ENCODE data around the gene CRY1. TPM values are rescaled to one million over a fixed set of nuclear protein-coding genes. Genes with fewer than 3 reads are reported as not detected.
"Not testable (repeated sequence)": the region's sequence is repeated elsewhere in the genome, so short reads cannot be mapped to it uniquely, and the experiment has no call there.

CRY1 gene
- total RNA-seq, 4 donors from 2014 or later = 7.8 to 39.1 (median 10.1) TPM

- TF ChIP-seq, protein P1, sequence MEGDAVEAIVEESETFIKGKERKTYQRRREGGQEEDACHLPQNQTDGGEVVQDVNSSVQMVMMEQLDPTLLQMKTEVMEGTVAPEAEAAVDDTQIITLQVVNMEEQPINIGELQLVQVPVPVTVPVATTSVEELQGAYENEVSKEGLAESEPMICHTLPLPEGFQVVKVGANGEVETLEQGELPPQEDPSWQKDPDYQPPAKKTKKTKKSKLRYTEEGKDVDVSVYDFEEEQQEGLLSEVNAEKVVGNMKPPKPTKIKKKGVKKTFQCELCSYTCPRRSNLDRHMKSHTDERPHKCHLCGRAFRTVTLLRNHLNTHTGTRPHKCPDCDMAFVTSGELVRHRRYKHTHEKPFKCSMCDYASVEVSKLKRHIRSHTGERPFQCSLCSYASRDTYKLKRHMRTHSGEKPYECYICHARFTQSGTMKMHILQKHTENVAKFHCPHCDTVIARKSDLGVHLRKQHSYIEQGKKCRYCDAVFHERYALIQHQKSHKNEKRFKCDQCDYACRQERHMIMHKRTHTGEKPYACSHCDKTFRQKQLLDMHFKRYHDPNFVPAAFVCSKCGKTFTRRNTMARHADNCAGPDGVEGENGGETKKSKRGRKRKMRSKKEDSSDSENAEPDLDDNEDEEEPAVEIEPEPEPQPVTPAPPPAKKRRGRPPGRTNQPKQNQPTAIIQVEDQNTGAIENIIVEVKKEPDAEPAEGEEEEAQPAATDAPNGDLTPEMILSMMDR (IDR thresholded peaks at IDR 0.05) = no peak
- no peak for TF ChIP-seq POLR2A (IDR thresholded peaks at IDR 0.05)
- intact Hi-C loops (cut with DNase I; ENCODE audit: low total_unique reads) = no loop called here
Observed at GRCh38 chr12:107012736-107013425, 80.5 kb downstream of the CRY1 start.

DNA sequence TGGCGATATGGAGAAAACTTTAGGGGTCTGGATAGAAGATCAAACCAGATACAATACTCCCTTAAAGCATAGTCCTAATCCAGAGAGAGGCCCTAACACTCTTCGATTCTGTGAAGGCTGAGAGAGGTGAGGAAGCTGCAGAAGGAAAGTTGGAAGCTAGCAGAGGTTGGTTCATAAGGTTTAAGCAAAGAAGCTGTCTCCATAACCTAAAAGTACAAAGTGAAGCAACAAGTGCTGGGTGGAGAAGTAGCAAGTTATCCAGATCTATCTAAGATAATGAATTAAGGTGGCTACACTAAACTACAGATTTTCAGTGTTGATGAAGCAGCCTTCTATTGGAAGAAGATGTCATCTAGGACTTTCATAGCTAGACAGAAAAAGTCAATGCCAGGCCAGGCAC is 81.8 kb downstream of the CRY1 start:
- 90 to 91% methylated on average over 2 of the region's 2 CpGs for WGBS, 2 donors
- intact Hi-C loops (cut with DNase I; ENCODE audit: low total_unique reads) = no loop called here
- DNase-seq (ENCODE audit: low spot score in 2 of 2) = no peak

More at GRCh38 chr12:107012736-107013425, 80.5 kb downstream of the CRY1 start:
- no peak for DNase-seq (ENCODE audit: low spot score in 2 of 2)
- no peak overlapping the region for H3K4me3 ChIP-seq (ENCODE audit: low read depth, poor library complexity, severe bottlenecking)
- WGBS, 2 donors = 100% methylated on average over 1 of the region's 1 CpG

DNA sequence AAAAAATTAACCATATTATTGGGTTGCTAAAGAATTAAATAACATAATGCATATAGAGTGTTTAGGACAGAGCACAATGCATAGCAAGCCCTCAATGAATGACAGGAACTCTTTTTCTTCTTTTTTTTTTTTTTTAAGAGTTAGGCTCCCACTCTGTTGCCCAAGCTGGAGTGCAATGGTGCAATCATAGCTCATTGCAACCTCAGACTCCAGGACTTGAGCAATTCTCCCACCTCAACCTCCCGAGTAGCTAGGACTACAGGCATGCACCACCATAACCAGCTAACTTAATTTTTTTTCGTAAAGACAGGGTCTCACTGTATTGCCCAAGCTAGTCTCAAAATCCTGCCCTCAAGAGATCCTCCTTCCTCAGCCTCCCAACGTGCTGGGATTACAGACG is 85.9 kb downstream of the CRY1 start:
- DNase-seq (ENCODE audit: low spot score in 2 of 2) = no peak
- intact Hi-C loops (cut with DNase I; ENCODE audit: low total_unique reads) = no loop called here
- TF ChIP-seq POLR2A (IDR thresholded peaks at IDR 0.05) = no peak
- TF ChIP-seq, protein P1 (IDR thresholded peaks at IDR 0.05) = no peak
- WGBS, 2 donors = 93 to 97% methylated on average over 4 of the region's 4 CpGs
- no peak overlapping the region for H3K4me3 ChIP-seq (ENCODE audit: low read depth, poor library complexity, severe bottlenecking)

More for the DNA sequence above, 81.8 kb downstream of the CRY1 start:
- no peak overlapping the region for H3K4me3 ChIP-seq (ENCODE audit: low read depth, poor library complexity, severe bottlenecking)
- TF ChIP-seq POLR2A (IDR thresholded peaks at IDR 0.05) = no peak
- TF ChIP-seq, protein P1 (IDR thresholded peaks at IDR 0.05) = no peak

DNA sequence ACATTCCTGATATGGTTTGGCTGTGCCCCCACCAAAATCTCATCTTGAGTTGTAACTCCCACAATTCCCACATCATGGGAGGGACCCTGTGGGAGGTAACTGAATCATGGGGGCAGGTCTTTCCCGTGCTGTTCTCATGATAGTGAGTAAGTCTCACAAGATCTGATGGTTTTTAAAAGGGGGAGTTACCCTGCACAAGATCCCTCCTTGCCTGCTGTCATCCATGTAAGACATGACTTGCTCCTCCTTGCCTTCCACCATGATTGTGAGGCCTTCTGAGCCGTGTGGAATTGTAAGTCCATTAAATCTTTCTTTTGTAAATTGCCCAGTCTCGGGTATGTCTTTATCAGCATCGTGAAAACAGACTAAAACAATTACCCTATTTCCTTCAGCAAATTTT is 90.7 kb downstream of the CRY1 start:
- H3K4me3 ChIP-seq (ENCODE audit: low read depth, poor library complexity, severe bottlenecking); DNase-seq (ENCODE audit: low spot score in 2 of 2); intact Hi-C loops (cut with DNase I; ENCODE audit: low total_unique reads): not testable (repeated sequence)
- 66 to 86% methylated on average over 4 of the region's 4 CpGs for WGBS, 2 donors

DNA sequence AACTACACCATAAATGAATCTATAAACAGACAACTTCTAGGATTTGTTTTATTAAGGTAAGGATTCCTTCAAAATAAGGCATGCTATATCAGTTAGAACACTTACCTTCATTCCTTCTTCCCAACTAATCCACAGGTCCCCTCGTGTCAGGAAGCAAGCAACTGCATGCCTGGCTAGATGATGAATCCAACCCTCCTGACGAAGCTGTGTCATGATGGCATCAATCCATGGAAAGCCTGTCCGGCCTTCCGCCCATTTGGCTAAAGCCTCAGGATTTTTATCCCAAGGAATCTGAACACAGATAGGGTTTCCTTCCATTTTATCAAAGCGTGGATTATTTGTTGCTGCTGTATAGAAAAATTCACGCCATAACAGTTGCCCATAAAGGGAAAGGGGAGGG is 93.9 kb downstream of the CRY1 start:
- intact Hi-C loops (cut with DNase I; ENCODE audit: low total_unique reads) = no loop called here
- DNase-seq (ENCODE audit: low spot score in 2 of 2) = no peak
- no peak overlapping the region for H3K4me3 ChIP-seq (ENCODE audit: low read depth, poor library complexity, severe bottlenecking)
- 55 to 56% methylated on average over 6 of the region's 6 CpGs for WGBS, 2 donors
- no peak for TF ChIP-seq POLR2A (IDR thresholded peaks at IDR 0.05)
- TF ChIP-seq, protein P1 (IDR thresholded peaks at IDR 0.05) = no peak

DNA sequence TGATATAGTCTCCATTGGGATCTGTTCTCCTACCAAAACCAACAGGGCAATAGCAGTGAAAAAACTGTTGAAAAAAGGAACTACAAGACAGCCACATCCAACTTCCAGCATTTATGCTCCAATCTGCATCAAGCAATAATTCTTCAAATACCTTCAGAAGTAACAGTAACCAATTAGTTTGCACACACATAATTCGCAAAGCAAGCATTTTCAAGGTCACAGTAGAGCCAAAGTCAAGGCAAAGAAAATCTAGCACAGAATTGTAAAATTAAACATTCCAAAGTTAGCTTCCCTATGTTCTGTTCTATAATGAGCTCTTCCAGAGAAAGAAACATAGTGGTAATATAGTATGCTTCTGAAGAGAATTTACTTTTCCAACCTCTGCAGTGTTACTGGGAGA is 95.4 kb downstream of the CRY1 start:
- no peak for DNase-seq (ENCODE audit: low spot score in 2 of 2)
- intact Hi-C loops (cut with DNase I; ENCODE audit: low total_unique reads) = no loop called here
- no peak overlapping the region for H3K4me3 ChIP-seq (ENCODE audit: low read depth, poor library complexity, severe bottlenecking)
- WGBS, 2 donors = 97 to 100% methylated on average over 1 of the region's 1 CpG
- TF ChIP-seq, protein P1 (IDR thresholded peaks at IDR 0.05) = no peak
- no peak for TF ChIP-seq POLR2A (IDR thresholded peaks at IDR 0.05)

DNA sequence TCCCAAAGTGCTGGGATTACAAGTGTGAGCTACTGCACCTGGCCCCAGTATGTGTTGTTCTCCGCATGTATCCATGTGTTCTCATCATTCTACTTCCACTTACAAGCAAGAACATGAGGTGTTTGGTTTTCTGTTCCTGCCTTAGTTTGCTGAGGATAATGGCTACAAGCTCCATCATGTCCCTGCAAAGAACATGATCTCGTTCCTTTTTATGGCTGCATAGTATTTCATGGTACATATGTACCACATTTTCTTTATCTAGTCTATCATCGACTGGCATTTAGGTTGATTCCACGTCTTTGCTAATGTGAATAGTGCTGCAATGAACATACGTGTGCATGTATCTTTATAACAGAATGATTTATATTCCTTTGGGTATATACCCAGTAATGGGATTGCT is 97.2 kb downstream of the CRY1 start:
- intact Hi-C loops (cut with DNase I; ENCODE audit: low total_unique reads); DNase-seq (ENCODE audit: low spot score in 2 of 2); H3K4me3 ChIP-seq (ENCODE audit: low read depth, poor library complexity, severe bottlenecking): not testable (repeated sequence)
- WGBS, 2 donors = 96 to 99% methylated on average over 5 of the region's 5 CpGs
